Bronchial epithelial cell (primary cell): Measurements from ENCODE around the gene MTO1. TPM values are rescaled to one million over a fixed set of nuclear protein-coding genes. Genes with fewer than 3 reads are reported as not detected.
"Not testable (repeated sequence)": the region's sequence is repeated elsewhere in the genome, so short reads cannot be mapped to it uniquely, and the experiment has no call there.

Experiments used
- DNase-seq: peaks from one replicate; pipeline ENCODE4 v3.0.0-alpha.2; 2010; ENCODE audit warnings: low read depth
- FAIRE-seq: peaks from 2 replicates; lab custom pipeline; 2011; peaks lifted over from hg19 to GRCh38; lab: Jason Lieb, UNC
- H3K27me3 ChIP-seq: 2 replicates; pipeline ENCODE4 v1.5.1; 2011; ENCODE audit warnings: low read length; ENCODE audit not compliant: control insufficient read depth, insufficient read depth
- H3K36me3 ChIP-seq: 2 replicates; pipeline ENCODE4 v1.5.1; 2011; ENCODE audit warnings: low read length; ENCODE audit not compliant: control insufficient read depth, insufficient read depth
- H3K4me3 ChIP-seq: 2 replicates; pipeline ENCODE4 v1.5.1; 2011; ENCODE audit warnings: mild to moderate bottlenecking, low read depth, low read length, control low read depth
- total RNA-seq: library from RNA; depleted of rRNA; stranded (reverse); fragments of >200 nt; gene quantifications from 2 replicates; pipeline ENCODE4 v1.2.1, GENCODE V29; 2014
- TF ChIP-seq, protein P1 (sequence below): IDR thresholded peaks from 2 replicates; pipeline ENCODE4 v1.5.1; 2011; ENCODE audit warnings: mild to moderate bottlenecking, moderate library complexity, low read length, control low read depth, inconsistent platforms; ENCODE audit not compliant: insufficient read depth, severe bottlenecking

MTO1 gene
- total RNA-seq, 1 donor from 2014 or later = 40.3 TPM

DNA sequence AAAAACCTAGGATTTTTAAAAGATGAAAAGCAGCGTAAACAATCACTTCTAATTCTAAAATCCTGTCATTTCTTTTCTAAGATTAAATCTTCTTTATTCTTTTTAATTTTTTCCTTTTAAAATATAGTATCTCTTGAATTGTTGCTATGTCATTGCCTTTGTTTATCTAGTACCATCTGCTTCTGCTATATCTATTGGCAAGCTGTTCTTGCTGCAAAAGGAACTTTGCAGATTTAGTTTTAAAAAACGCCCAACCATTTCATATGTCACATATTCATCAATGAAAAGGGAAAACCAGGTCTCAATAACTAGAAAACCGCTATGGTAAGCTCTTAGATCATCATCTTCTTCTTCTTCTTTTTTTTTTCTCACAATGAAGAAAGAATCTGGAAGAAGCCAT is 70.8 kb downstream of the MTO1 start:
- DNase-seq (no peak), FAIRE-seq (no peak)
- Histone ChIP-seq H3K36me3 (no peaks in the 10 kb centered on the region), H3K4me3 (no peak overlapping the region), H3K27me3 (no peaks in the 10 kb centered on the region)
- TF ChIP-seq, protein P1, sequence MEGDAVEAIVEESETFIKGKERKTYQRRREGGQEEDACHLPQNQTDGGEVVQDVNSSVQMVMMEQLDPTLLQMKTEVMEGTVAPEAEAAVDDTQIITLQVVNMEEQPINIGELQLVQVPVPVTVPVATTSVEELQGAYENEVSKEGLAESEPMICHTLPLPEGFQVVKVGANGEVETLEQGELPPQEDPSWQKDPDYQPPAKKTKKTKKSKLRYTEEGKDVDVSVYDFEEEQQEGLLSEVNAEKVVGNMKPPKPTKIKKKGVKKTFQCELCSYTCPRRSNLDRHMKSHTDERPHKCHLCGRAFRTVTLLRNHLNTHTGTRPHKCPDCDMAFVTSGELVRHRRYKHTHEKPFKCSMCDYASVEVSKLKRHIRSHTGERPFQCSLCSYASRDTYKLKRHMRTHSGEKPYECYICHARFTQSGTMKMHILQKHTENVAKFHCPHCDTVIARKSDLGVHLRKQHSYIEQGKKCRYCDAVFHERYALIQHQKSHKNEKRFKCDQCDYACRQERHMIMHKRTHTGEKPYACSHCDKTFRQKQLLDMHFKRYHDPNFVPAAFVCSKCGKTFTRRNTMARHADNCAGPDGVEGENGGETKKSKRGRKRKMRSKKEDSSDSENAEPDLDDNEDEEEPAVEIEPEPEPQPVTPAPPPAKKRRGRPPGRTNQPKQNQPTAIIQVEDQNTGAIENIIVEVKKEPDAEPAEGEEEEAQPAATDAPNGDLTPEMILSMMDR = no peak

DNA sequence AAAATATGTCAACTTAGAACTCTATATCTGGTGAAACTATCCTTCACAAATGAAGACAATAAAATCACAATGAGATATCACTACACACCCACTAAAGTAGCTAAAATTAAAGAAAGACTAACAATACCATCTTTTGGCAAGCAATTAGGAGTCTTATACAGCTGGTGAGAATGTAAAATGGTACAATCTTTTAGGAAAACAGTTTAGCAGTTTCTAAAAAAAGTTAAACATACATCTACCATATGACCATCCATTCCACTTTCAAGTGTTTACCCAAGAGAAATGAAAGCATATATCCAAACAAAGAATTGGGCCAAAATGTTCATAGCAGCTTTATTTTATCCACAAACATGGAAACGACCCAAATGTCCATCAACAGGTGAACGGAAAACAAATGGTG is 73.1 kb downstream of the MTO1 start:
- DNase-seq = no peak
- no peaks in the 10 kb centered on the region for H3K36me3 ChIP-seq
- no peak for FAIRE-seq
- no peaks in the 10 kb centered on the region for H3K27me3 ChIP-seq
- TF ChIP-seq, protein P1 = no peak
- no peak overlapping the region for H3K4me3 ChIP-seq

DNA sequence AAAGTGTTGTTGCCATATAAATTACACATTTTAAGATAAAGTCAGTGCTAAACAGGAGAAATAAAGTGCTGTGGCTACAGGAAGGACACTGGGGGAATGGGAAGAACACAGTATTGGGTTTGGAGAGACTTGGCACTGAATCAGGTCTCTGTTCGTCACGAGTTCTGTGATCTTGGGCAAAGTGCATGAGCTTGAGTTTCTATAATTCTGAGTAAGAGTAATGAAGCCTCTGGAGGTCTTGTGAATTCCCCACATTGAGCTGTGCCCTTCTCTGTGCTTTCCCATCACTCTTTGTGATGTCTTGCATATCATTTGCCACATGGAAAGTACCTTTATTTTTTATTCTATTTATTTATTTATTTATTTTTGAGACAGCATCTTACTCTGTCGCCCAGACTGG is 76.1 kb downstream of the MTO1 start:
- Histone ChIP-seq H3K36me3 (no peaks in the 10 kb centered on the region), H3K27me3 (no peaks in the 10 kb centered on the region), H3K4me3 (no peak overlapping the region)
- FAIRE-seq = no peak
- no peak for DNase-seq
- TF ChIP-seq, protein P1 = no peak

DNA sequence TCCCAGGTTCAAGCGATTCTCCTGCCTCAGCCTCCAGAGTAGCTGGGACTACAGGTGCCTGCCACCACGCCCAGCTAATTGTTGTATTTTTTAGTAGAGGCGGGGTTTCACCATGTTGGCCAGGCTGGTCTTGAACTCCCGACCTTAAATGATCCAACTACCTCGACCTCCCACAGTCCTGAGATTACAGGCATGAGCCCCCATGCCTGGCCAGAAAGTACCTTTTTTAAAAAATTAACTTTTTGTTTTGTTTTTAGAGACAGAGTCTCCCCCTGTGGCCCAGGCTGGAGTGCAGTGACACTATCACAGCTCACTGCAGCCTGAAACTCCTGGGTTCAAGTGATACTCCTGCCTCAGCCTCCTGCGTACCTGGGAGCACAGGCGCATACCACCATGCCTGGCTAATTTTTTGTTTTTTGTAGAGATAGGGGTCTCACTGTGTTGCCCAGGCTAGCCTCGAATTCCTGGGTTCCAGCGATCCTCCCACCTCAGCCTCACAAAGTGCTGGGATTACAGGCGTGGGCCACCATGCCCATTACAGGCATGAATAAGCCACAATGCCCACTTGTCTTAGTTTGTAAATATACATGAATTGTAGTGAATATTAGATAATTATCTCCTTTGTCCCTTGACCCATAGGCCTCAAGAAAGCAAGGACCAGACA is 76.7 kb downstream of the MTO1 start:
- TF ChIP-seq, protein P1 = no peak
- FAIRE-seq = no peak

DNA sequence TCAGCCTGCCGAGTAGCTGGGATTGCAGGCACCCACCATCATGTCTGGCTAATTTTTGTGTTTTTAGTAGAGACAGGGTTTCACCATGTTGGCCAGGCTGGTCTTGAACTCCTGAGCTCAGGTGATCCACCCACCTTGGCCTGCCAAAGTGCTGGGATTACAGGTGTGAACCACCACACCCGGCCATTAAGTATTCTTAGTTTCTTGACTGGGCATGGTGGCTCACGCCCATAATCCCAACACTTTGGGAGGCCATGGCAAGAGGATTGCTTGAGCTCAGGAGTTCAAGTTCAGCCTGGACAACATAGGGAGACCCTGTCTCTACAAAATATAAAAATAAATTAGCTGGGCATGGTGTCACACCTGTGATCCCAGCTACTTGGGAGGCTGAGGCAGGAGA is 80.9 kb downstream of the MTO1 start:
- H3K4me3 ChIP-seq, H3K27me3 ChIP-seq, H3K36me3 ChIP-seq, DNase-seq, FAIRE-seq: not testable (repeated sequence)

More for the DNA sequence above, 76.7 kb downstream of the MTO1 start:
- H3K4me3 ChIP-seq = no peak overlapping the region
- no peaks in the 10 kb centered on the region for H3K36me3 ChIP-seq
- no peak for DNase-seq
- no peaks in the 10 kb centered on the region for H3K27me3 ChIP-seq

DNA sequence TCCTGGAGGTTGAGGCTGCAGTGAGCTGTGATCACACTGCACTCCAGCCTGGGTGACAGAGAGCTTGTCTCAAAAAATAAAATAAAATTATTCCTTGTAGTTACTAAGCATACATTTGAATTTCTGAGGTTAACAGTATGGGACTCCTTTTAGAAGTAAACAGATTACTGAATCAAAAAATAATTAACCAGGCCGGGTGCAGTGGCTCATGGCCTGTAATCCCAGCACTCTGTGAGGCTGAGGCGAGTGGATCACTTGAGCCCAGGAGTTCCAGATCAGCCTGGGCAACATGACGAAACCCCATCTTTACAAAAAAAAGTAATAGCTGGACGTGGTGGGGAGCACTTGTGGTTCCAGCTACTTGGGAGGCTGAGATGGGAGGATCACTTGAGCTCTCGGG is 81.4 kb downstream of the MTO1 start:
- no peak overlapping the region for H3K4me3 ChIP-seq
- no peak for FAIRE-seq
- no peak for DNase-seq
- TF ChIP-seq, protein P1 = no peak
- H3K27me3 ChIP-seq = no peaks in the 10 kb centered on the region
- H3K36me3 ChIP-seq = no peaks in the 10 kb centered on the region
